ENCODE measurements around the gene UBQLNL. TPM values are rescaled to one million over a fixed set of nuclear protein-coding genes. Genes with fewer than 3 reads are reported as not detected.

The UBQLNL gene
- polyA plus RNA-seq, 4 donors, result 0.10 to 0.61 TPM; not detected in 2

DNA sequence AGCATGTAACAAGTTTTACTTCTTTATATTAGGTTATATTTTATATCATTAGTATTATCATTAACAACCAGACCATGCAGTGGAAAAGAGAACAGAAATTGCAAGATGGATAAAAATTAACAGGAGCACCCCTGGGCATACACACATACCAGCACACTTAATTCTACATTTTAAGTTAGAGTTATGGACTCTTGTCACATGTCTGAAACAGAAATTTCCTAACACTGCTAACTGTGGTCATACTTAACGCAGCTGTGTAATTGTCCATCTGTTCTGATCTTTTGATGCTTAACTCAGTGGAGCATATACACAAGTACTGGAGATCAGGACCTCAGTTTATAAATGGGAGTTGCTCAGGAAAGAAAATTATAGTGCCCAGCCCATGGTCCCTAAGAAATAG, 31.5 kb upstream of the UBQLNL start:
- no peaks in the 10 kb centered on the region for H3K36me3 ChIP-seq (ENCODE audit: control insufficient read depth in 3 of 3, insufficient read depth in 2 of 3, low read depth in 1 of 3, low read length in 3 of 3)
- no peak for DNase-seq
- H3K9me3 ChIP-seq (ENCODE audit: control insufficient read depth in 2 of 2, insufficient read depth in 1 of 2, low read depth in 1 of 2, low read length in 1 of 2), result no peaks in the 10 kb centered on the region
- H3K4me3 ChIP-seq (ENCODE audit: low read depth in 1 of 3, low read length in 3 of 3), result no peak overlapping the region
- H3K27ac ChIP-seq (ENCODE audit: low read depth in 1 of 3, low read length in 2 of 3), result no peak overlapping the region
- no peaks in the 10 kb centered on the region for H3K27me3 ChIP-seq (ENCODE audit: control insufficient read depth in 3 of 3, insufficient read depth in 3 of 3, low read length in 3 of 3)
- FAIRE-seq, result no peak
- no peaks in the 10 kb centered on the region for H3K4me1 ChIP-seq (ENCODE audit: control insufficient read depth in 3 of 3, insufficient read depth in 2 of 3, low read depth in 1 of 3, low read length in 2 of 3)
- WGBS, 3 donors, result 90 to 100% (median 92%) methylated on average over 1 of the region's 1 CpG

DNA sequence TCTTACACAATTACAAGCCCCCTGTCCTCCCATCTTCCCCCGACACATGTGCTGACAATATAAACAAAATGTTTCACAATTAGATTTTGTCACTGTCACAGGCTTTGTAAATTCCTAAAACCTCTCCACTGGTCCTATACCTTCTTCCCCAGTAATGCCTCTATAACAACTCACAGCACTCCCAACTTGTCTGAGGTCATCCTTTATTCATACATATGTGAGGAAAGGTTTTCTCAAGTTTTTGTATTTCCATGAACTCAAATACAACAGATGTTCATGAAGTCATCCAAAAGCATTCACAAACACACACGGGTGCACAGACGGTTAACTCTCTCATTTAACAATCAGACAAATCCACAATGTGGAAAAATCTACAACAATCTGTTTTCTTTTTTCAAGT, 30.0 kb upstream of the UBQLNL start:
- FAIRE-seq, result no peak

DNA sequence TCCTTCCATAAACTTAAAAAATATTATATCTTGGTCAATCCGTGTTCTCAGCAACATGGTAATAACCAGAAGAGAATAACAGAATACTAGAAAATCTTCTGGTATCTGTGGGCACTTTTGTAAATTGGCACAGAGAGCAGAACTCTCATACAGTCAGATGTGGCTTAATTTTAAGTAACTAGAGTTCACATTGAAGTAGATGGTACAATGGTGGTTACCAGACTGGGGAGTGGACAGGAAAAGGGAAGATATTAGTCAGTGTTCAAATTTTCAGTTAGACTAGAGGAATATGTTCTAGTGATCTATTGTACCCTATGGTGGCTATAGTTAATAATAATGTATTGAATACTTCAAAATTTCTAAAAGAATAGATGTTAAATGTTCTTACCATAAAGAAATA, 24.9 kb upstream of the UBQLNL start:
- DNase-seq (no peak), FAIRE-seq (no peak)
- Histone ChIP-seq H3K4me3 (ENCODE audit: low read depth in 1 of 3, low read length in 3 of 3) (no peak overlapping the region), H3K27me3 (ENCODE audit: control insufficient read depth in 3 of 3, insufficient read depth in 3 of 3, low read length in 3 of 3) (no peaks in the 10 kb centered on the region), H3K9me3 (ENCODE audit: control insufficient read depth in 2 of 2, insufficient read depth in 1 of 2, low read depth in 1 of 2, low read length in 1 of 2) (no peaks in the 10 kb centered on the region), H3K4me1 (ENCODE audit: control insufficient read depth in 3 of 3, insufficient read depth in 2 of 3, low read depth in 1 of 3, low read length in 2 of 3) (no peaks in the 10 kb centered on the region), H3K36me3 (ENCODE audit: control insufficient read depth in 3 of 3, insufficient read depth in 2 of 3, low read depth in 1 of 3, low read length in 3 of 3) (no peaks in the 10 kb centered on the region), H3K27ac (ENCODE audit: low read depth in 1 of 3, low read length in 2 of 3) (no peak overlapping the region)
- WGBS, 3 donors, result 13 to 26% (median 18%) methylated on average over 1 of the region's 1 CpG

More for the DNA sequence above, 30.0 kb upstream of the UBQLNL start:
- 78 to 93% (median 90%) methylated on average over 3 of the region's 3 CpGs for WGBS, 3 donors
- no peaks in the 10 kb centered on the region for H3K36me3 ChIP-seq (ENCODE audit: control insufficient read depth in 3 of 3, insufficient read depth in 2 of 3, low read depth in 1 of 3, low read length in 3 of 3)
- H3K9me3 ChIP-seq (ENCODE audit: control insufficient read depth in 2 of 2, insufficient read depth in 1 of 2, low read depth in 1 of 2, low read length in 1 of 2), result no peaks in the 10 kb centered on the region
- H3K4me3 ChIP-seq (ENCODE audit: low read depth in 1 of 3, low read length in 3 of 3), result no peak overlapping the region
- H3K27ac ChIP-seq (ENCODE audit: low read depth in 1 of 3, low read length in 2 of 3), result no peak overlapping the region
- no peak for DNase-seq
- H3K27me3 ChIP-seq (ENCODE audit: control insufficient read depth in 3 of 3, insufficient read depth in 3 of 3, low read length in 3 of 3), result no peaks in the 10 kb centered on the region
- H3K4me1 ChIP-seq (ENCODE audit: control insufficient read depth in 3 of 3, insufficient read depth in 2 of 3, low read depth in 1 of 3, low read length in 2 of 3), result no peaks in the 10 kb centered on the region

DNA sequence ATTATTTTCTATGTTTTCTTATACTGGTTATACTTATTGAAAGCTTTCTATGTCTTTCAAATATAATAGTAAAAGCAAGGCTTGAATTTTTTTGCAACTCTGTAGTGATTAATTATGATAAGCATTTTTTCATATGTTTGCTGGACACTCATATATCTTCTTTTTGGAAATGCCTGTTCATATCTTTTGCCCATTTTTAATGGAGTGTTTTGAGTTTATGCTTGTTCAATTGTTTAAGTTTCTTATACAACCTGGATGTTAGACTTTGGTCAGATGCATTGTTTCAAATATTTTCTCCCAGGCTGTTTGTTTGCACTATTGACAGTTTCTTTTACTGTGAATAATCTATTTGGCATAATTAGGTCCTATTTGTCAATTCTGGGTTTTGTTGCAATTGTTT, 20.0 kb upstream of the UBQLNL start:
- no peaks in the 10 kb centered on the region for H3K27me3 ChIP-seq (ENCODE audit: control insufficient read depth in 3 of 3, insufficient read depth in 3 of 3, low read length in 3 of 3)
- no peaks in the 10 kb centered on the region for H3K36me3 ChIP-seq (ENCODE audit: control insufficient read depth in 3 of 3, insufficient read depth in 2 of 3, low read depth in 1 of 3, low read length in 3 of 3)
- DNase-seq (no peak), FAIRE-seq (no peak)
- no peaks in the 10 kb centered on the region for H3K4me1 ChIP-seq (ENCODE audit: control insufficient read depth in 3 of 3, insufficient read depth in 2 of 3, low read depth in 1 of 3, low read length in 2 of 3)
- H3K9me3 ChIP-seq (ENCODE audit: control insufficient read depth in 2 of 2, insufficient read depth in 1 of 2, low read depth in 1 of 2, low read length in 1 of 2), result no peaks in the 10 kb centered on the region
- H3K27ac ChIP-seq (ENCODE audit: low read depth in 1 of 3, low read length in 2 of 3), result no peak overlapping the region
- no peak overlapping the region for H3K4me3 ChIP-seq (ENCODE audit: low read depth in 1 of 3, low read length in 3 of 3)

DNA sequence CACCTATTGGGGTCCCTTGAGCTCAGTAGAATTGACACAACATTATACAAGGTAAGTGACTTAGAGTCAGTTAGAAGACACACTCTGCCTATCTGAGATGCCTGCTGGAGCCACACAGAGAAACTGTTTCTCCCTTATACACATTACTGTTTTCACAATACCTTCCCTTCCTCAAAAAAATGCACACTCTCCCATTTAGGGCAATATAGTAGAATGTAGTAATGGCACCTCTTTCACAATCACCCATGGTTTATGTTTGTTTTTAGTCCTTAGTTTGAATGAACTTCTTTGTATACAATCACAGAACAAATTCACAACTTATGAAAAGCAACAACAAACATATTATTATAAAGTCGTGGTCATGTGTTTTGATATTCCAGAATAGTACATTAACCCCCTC, 17.5 kb upstream of the UBQLNL start:
- no peak for DNase-seq
- 63 to 66% (median 65%) methylated on average over 1 of the region's 1 CpG for WGBS, 3 donors

DNA sequence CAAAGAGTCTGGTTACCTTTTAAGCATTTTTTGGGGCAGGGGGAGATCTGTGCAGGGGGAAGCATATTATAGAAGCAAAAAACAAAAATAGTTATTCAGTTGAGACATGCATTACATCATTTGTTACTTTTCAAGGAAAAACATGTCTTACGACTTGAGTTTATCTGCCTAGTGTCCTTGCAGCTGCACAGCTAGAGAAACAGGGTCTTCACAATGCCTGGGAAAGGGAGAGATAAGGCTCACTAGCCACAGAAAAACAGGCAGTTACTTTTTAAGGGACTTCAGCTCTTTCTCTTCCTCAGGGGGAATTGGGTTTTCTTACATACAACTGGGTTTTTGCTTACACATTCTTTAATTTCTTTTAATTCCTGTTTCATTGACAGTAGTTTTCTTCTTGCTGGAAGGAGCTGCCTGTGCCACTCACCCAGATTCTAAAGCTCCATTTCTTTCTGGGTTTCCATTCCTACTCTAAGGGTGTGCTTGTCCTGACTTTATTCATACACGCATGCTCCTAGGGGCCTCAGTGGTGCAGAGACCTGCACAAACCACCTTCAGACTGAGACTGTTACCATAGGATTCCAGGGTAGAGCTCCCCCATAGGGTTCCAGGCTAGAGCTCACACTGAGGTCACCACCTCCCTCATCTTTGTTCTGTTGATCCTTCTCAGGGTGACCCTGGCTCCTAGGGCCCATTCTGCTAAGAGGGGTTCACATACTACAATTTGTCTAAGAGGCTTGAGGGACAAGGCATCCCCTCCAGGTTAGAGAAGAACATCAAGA, 14.7 kb upstream of the UBQLNL start:
- no peaks in the 10 kb centered on the region for H3K36me3 ChIP-seq (ENCODE audit: control insufficient read depth in 3 of 3, insufficient read depth in 2 of 3, low read depth in 1 of 3, low read length in 3 of 3)
- no peak overlapping the region for H3K4me3 ChIP-seq (ENCODE audit: low read depth in 1 of 3, low read length in 3 of 3)
- no peaks in the 10 kb centered on the region for H3K4me1 ChIP-seq (ENCODE audit: control insufficient read depth in 3 of 3, insufficient read depth in 2 of 3, low read depth in 1 of 3, low read length in 2 of 3)
- H3K27ac ChIP-seq (ENCODE audit: low read depth in 1 of 3, low read length in 2 of 3), result no peak overlapping the region
- H3K27me3 ChIP-seq (ENCODE audit: control insufficient read depth in 3 of 3, insufficient read depth in 3 of 3, low read length in 3 of 3), result peaks cover 0 to 2% (median 0%) of the 10 kb centered on the region in 3 donors
- FAIRE-seq (no peak), DNase-seq (no peak)
- WGBS, 3 donors, result 70 to 77% (median 75%) methylated on average over 2 of the region's 2 CpGs
- no peaks in the 10 kb centered on the region for H3K9me3 ChIP-seq (ENCODE audit: control insufficient read depth in 2 of 2, insufficient read depth in 1 of 2, low read depth in 1 of 2, low read length in 1 of 2)

More for the DNA sequence above, 17.5 kb upstream of the UBQLNL start:
- Histone ChIP-seq H3K9me3 (ENCODE audit: control insufficient read depth in 2 of 2, insufficient read depth in 1 of 2, low read depth in 1 of 2, low read length in 1 of 2) (no peaks in the 10 kb centered on the region), H3K27me3 (ENCODE audit: control insufficient read depth in 3 of 3, insufficient read depth in 3 of 3, low read length in 3 of 3) (no peaks in the 10 kb centered on the region), H3K4me1 (ENCODE audit: control insufficient read depth in 3 of 3, insufficient read depth in 2 of 3, low read depth in 1 of 3, low read length in 2 of 3) (no peaks in the 10 kb centered on the region), H3K4me3 (ENCODE audit: low read depth in 1 of 3, low read length in 3 of 3) (no peak overlapping the region), H3K36me3 (ENCODE audit: control insufficient read depth in 3 of 3, insufficient read depth in 2 of 3, low read depth in 1 of 3, low read length in 3 of 3) (no peaks in the 10 kb centered on the region), H3K27ac (ENCODE audit: low read depth in 1 of 3, low read length in 2 of 3) (no peak overlapping the region)
- FAIRE-seq, result no peak

DNA sequence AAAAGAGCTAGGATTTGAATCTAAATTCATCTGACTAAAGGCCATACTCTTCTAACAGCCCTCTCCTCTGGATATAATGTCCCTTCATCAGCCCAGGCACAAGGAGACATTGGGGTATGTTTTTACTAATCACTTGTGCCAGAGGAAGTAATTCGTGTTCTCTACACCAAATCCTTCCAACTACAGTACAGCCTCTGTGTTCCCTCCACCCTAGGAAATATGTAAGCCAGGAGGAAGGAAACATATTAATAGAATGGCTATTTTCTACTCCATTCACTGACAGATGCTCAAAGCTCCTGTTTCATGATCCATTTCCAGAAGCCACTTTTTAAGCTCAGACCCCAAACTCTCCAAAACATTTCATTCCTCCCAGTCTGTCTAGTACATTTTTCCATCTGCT, 12.0 kb upstream of the UBQLNL start:
- DNase-seq, result no peak
- WGBS, 3 donors, result 43 to 61% (median 46%) methylated on average over 1 of the region's 1 CpG
- no peak for FAIRE-seq
- Histone ChIP-seq H3K4me1 (ENCODE audit: control insufficient read depth in 3 of 3, insufficient read depth in 2 of 3, low read depth in 1 of 3, low read length in 2 of 3) (no peaks in the 10 kb centered on the region), H3K27ac (ENCODE audit: low read depth in 1 of 3, low read length in 2 of 3) (no peak overlapping the region), H3K9me3 (ENCODE audit: control insufficient read depth in 2 of 2, insufficient read depth in 1 of 2, low read depth in 1 of 2, low read length in 1 of 2) (no peaks in the 10 kb centered on the region), H3K27me3 (ENCODE audit: control insufficient read depth in 3 of 3, insufficient read depth in 3 of 3, low read length in 3 of 3) (peaks cover 0 to 2% (median 0%) of the 10 kb centered on the region in 3 donors), H3K36me3 (ENCODE audit: control insufficient read depth in 3 of 3, insufficient read depth in 2 of 3, low read depth in 1 of 3, low read length in 3 of 3) (no peaks in the 10 kb centered on the region), H3K4me3 (ENCODE audit: low read depth in 1 of 3, low read length in 3 of 3) (no peak overlapping the region)

DNA sequence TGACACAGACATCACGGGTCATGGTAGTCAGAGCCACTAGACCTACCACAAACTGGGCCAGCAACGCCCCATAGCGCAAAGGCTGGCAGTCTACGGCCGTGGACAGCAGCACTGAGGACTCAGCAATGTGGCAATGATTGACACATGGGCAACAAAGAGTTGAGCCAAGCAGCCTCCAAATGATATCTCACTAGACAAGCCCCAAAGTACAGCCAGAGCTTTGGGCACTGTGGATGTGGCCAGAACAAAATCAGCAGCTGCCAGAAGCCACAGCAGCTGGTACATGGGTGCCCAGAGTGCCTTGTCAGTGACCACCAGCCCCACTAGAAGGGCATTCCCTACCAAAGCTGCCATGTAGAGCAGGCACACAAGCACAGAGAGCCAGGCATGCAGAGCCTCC, 11.2 kb upstream of the UBQLNL start:
- Histone ChIP-seq H3K27ac (ENCODE audit: low read depth in 1 of 3, low read length in 2 of 3) (no peak overlapping the region), H3K27me3 (ENCODE audit: control insufficient read depth in 3 of 3, insufficient read depth in 3 of 3, low read length in 3 of 3) (peaks cover 0 to 2% (median 0%) of the 10 kb centered on the region in 3 donors), H3K4me3 (ENCODE audit: low read depth in 1 of 3, low read length in 3 of 3) (no peak overlapping the region), H3K9me3 (ENCODE audit: control insufficient read depth in 2 of 2, insufficient read depth in 1 of 2, low read depth in 1 of 2, low read length in 1 of 2) (no peaks in the 10 kb centered on the region), H3K4me1 (ENCODE audit: control insufficient read depth in 3 of 3, insufficient read depth in 2 of 3, low read depth in 1 of 3, low read length in 2 of 3) (no peaks in the 10 kb centered on the region), H3K36me3 (ENCODE audit: control insufficient read depth in 3 of 3, insufficient read depth in 2 of 3, low read depth in 1 of 3, low read length in 3 of 3) (no peaks in the 10 kb centered on the region)
- FAIRE-seq, result no peak
- DNase-seq, result no peak
- WGBS, 3 donors, result 78 to 93% (median 86%) methylated on average over 5 of the region's 5 CpGs

DNA sequence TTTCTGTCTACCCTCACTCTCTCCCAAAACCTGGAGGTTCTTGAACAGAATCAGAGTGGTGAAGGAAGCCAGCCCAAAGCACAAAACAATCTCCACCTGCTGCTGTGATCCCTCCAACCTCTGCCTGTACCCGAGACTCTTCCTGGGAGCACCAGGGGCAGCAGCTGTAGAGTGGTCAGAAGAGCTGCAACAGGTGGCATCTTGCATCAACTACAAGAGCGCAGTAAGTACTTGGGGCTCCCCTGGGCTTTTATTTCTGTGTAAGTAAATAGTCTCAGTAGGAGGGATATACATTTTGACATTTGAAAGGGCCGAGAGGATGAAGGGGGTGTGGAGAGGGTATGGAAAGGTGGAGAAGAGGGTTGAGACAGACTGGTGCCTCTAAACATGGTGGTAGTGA, 8.3 kb upstream of the UBQLNL start:
- Histone ChIP-seq H3K27me3 (ENCODE audit: control insufficient read depth in 3 of 3, insufficient read depth in 3 of 3, low read length in 3 of 3) (peaks cover 0 to 2% (median 0%) of the 10 kb centered on the region in 3 donors), H3K27ac (ENCODE audit: low read depth in 1 of 3, low read length in 2 of 3) (no peak overlapping the region), H3K4me1 (ENCODE audit: control insufficient read depth in 3 of 3, insufficient read depth in 2 of 3, low read depth in 1 of 3, low read length in 2 of 3) (no peaks in the 10 kb centered on the region), H3K36me3 (ENCODE audit: control insufficient read depth in 3 of 3, insufficient read depth in 2 of 3, low read depth in 1 of 3, low read length in 3 of 3) (no peaks in the 10 kb centered on the region), H3K4me3 (ENCODE audit: low read depth in 1 of 3, low read length in 3 of 3) (no peak overlapping the region), H3K9me3 (ENCODE audit: control insufficient read depth in 2 of 2, insufficient read depth in 1 of 2, low read depth in 1 of 2, low read length in 1 of 2) (no peaks in the 10 kb centered on the region)
- WGBS, 3 donors, result 60 to 62% (median 62%) methylated on average over 3 of the region's 3 CpGs
- DNase-seq (no peak), FAIRE-seq (no peak)

Data from small intestine (tissue), 7 donors.